ENCODE data around the gene SPG21.

The SPG21 gene

DNA sequence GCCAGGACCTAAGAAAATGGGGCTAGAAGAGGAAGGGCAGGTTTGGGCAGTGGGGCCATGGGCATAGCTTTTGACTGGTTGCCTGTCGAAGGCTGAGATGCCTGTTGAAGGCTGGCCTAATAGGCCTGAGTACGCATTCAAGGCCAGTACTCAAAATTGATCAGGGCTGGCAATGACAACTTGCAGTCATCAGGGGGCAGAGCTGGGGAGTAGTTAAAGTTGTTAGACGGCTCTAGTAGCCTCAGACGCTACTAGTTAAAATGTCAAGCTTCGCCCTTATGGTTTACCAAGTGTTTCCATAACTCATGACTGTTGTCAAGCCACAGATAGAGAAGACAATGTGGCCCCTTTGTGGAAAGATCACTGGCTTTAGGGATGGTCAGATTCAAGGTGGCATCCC, 28.7 kb downstream of the SPG21 start:
- H3K36me3 ChIP-seq (ENCODE audit: insufficient read depth, low read length): peaks cover 75% of the 10 kb centered on the region; the same call in 1 of the 2 replicates
- H3K9me2 ChIP-seq (replicated peaks; ENCODE audit: low read depth, low read length): no peaks in the 10 kb centered on the region
- H3F3A ChIP-seq (ENCODE audit: low read depth): no peaks in the 10 kb centered on the region
- H3K27me3 ChIP-seq (ENCODE audit: insufficient read depth, low read length, poor library complexity, severe bottlenecking): no peaks in the 10 kb centered on the region
- H3K4me3 ChIP-seq (ENCODE audit: low read length, poor library complexity, severe bottlenecking): no peak overlapping the region
- no peaks in the 10 kb centered on the region for H3K4me1 ChIP-seq (ENCODE audit: insufficient read depth, low read length, poor library complexity, severe bottlenecking)
- no peaks in the 10 kb centered on the region for H3K79me2 ChIP-seq (ENCODE audit: insufficient read depth, low read length)
- no peak overlapping the region for H3K9ac ChIP-seq (ENCODE audit: low read depth, low read length, poor library complexity, severe bottlenecking)
- no peaks in the 10 kb centered on the region for H4K20me1 ChIP-seq (ENCODE audit: insufficient read depth, low read length, poor library complexity, severe bottlenecking)
- H2AFZ ChIP-seq (ENCODE audit: low read length): no peak overlapping the region
- H3K4me2 ChIP-seq (ENCODE audit: low read depth, low read length, poor library complexity, severe bottlenecking): no peak overlapping the region
- H3K9me3 ChIP-seq (ENCODE audit: insufficient read depth, low read depth, low read length): no peaks in the 10 kb centered on the region
- TF ChIP-seq, protein P1, sequence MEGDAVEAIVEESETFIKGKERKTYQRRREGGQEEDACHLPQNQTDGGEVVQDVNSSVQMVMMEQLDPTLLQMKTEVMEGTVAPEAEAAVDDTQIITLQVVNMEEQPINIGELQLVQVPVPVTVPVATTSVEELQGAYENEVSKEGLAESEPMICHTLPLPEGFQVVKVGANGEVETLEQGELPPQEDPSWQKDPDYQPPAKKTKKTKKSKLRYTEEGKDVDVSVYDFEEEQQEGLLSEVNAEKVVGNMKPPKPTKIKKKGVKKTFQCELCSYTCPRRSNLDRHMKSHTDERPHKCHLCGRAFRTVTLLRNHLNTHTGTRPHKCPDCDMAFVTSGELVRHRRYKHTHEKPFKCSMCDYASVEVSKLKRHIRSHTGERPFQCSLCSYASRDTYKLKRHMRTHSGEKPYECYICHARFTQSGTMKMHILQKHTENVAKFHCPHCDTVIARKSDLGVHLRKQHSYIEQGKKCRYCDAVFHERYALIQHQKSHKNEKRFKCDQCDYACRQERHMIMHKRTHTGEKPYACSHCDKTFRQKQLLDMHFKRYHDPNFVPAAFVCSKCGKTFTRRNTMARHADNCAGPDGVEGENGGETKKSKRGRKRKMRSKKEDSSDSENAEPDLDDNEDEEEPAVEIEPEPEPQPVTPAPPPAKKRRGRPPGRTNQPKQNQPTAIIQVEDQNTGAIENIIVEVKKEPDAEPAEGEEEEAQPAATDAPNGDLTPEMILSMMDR (conservative IDR thresholded peaks at IDR 0.05; ENCODE audit: low read length): peak; percentile 23
- TF ChIP-seq EZH2phosphoT487 (IDR thresholded peaks at IDR 0.05; ENCODE audit: borderline replicate concordance): no peak

DNA sequence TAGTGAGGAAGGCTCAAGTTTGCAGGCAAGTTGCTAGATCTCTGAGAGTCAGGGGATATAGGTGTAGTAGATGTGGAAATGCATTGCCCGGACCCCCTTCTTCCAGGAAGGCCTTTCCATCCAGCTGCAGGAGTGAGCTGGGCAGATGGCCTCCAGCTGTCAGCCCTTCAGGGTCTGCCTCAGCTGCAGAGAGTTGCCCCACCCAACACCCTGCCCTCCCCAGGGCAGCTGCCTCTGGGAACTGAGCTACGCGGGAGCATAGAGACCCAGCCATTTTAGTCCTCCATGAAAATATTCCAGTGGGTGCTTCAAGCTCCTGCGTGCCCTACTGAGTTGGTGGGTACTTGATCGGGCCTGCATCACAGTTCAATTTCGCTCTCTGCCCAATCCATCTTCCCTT, 29.6 kb downstream of the SPG21 start:
- Histone ChIP-seq H3K4me1 (ENCODE audit: insufficient read depth, low read length, poor library complexity, severe bottlenecking) (no peaks in the 10 kb centered on the region), H3K27me3 (ENCODE audit: insufficient read depth, low read length, poor library complexity, severe bottlenecking) (no peaks in the 10 kb centered on the region), H2AFZ (ENCODE audit: low read length) (no peak overlapping the region), H4K20me1 (ENCODE audit: insufficient read depth, low read length, poor library complexity, severe bottlenecking) (no peaks in the 10 kb centered on the region), H3F3A (ENCODE audit: low read depth) (no peaks in the 10 kb centered on the region), H3K9me3 (ENCODE audit: insufficient read depth, low read depth, low read length) (no peaks in the 10 kb centered on the region), H3K9ac (ENCODE audit: low read depth, low read length, poor library complexity, severe bottlenecking) (no peak overlapping the region), H3K9me2 (replicated peaks; ENCODE audit: low read depth, low read length) (no peaks in the 10 kb centered on the region), H3K4me2 (ENCODE audit: low read depth, low read length, poor library complexity, severe bottlenecking) (no peak overlapping the region), H3K79me2 (ENCODE audit: insufficient read depth, low read length) (no peaks in the 10 kb centered on the region), H3K36me3 (ENCODE audit: insufficient read depth, low read length) (peaks cover 77% of the 10 kb centered on the region; the same call in 1 of the 2 replicates), H3K4me3 (ENCODE audit: low read length, poor library complexity, severe bottlenecking) (no peak overlapping the region)
- no peak for TF ChIP-seq EZH2phosphoT487 (IDR thresholded peaks at IDR 0.05; ENCODE audit: borderline replicate concordance)
- TF ChIP-seq, protein P1 (conservative IDR thresholded peaks at IDR 0.05; ENCODE audit: low read length): no peak

DNA sequence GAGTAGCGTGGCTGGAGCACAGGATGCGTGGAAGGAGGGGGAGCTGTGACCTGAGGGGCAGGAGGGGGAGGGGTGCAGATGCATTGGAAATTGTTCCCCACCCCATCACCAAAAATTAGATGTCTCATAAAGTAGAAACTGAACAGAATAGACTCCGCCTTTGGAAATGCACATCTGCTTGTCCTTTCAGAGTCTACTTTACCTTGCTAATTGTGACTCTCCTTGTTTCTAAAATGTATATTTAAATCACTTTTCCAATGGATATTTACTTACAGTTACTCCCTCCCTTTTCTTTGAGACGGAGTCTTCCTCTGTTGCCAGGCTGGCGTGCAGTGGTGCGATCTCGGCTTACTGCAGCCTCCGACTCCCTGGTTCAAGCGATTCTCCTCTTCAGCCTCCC, 30.6 kb downstream of the SPG21 start:
- Histone ChIP-seq H3K36me3 (ENCODE audit: insufficient read depth, low read length) (peaks cover 68% of the 10 kb centered on the region; the same call in 1 of the 2 replicates), H3K4me2 (ENCODE audit: low read depth, low read length, poor library complexity, severe bottlenecking) (no peak overlapping the region)

More for the DNA sequence above, 30.6 kb downstream of the SPG21 start:
- TF ChIP-seq EZH2phosphoT487 (IDR thresholded peaks at IDR 0.05; ENCODE audit: borderline replicate concordance): no peak
- TF ChIP-seq, protein P1 (conservative IDR thresholded peaks at IDR 0.05; ENCODE audit: low read length): no peak
- no peak overlapping the region for H3K4me3 ChIP-seq (ENCODE audit: low read length, poor library complexity, severe bottlenecking)
- H3K27me3 ChIP-seq (ENCODE audit: insufficient read depth, low read length, poor library complexity, severe bottlenecking): no peaks in the 10 kb centered on the region
- H3K9me3 ChIP-seq (ENCODE audit: insufficient read depth, low read depth, low read length): no peaks in the 10 kb centered on the region
- no peaks in the 10 kb centered on the region for H4K20me1 ChIP-seq (ENCODE audit: insufficient read depth, low read length, poor library complexity, severe bottlenecking)
- no peaks in the 10 kb centered on the region for H3K9me2 ChIP-seq (replicated peaks; ENCODE audit: low read depth, low read length)
- no peaks in the 10 kb centered on the region for H3K79me2 ChIP-seq (ENCODE audit: insufficient read depth, low read length)
- no peak overlapping the region for H3K9ac ChIP-seq (ENCODE audit: low read depth, low read length, poor library complexity, severe bottlenecking)
- no peaks in the 10 kb centered on the region for H3F3A ChIP-seq (ENCODE audit: low read depth)
- no peak overlapping the region for H2AFZ ChIP-seq (ENCODE audit: low read length)
- H3K4me1 ChIP-seq (ENCODE audit: insufficient read depth, low read length, poor library complexity, severe bottlenecking): no peaks in the 10 kb centered on the region
